SW480 (cell line): ENCODE data around the gene PPM1H.

Source experiments
- DNase-seq: peaks from one replicate; pipeline ENCODE4 v3.0.0-alpha.2; 2016; ENCODE audit warnings: low spot score

Gene PPM1H

GRCh38 chr12:62873116-62873825 is 61.7 kb downstream of the PPM1H start:
- DNase-seq, result no peak

- no peak for DNase-seq
These were observed 66.1 kb downstream of the PPM1H start for GRCh38 chr12:62868820-62869219.

- DNase-seq, result peak; percentile 64
These were observed 68.4 kb downstream of the PPM1H start for GRCh38 chr12:62866451-62867082.

GRCh38 chr12:62865937-62866336 is 69.0 kb downstream of the PPM1H start:
- DNase-seq, result peak; percentile 58

GRCh38 chr12:62865065-62865464 is 69.9 kb downstream of the PPM1H start:
- DNase-seq, result no peak

- DNase-seq, result peak; percentile 9
These were observed 72.6 kb downstream of the PPM1H start for GRCh38 chr12:62862259-62862881.

- DNase-seq, result no peak
These were observed 73.4 kb downstream of the PPM1H start for GRCh38 chr12:62861586-62861985.

GRCh38 chr12:62860501-62861411 is 74.2 kb downstream of the PPM1H start:
- DNase-seq, result no peak

- no peak for DNase-seq
These were observed 74.9 kb downstream of the PPM1H start for GRCh38 chr12:62860020-62860419.

- DNase-seq, result no peak
These were observed 75.6 kb downstream of the PPM1H start for GRCh38 chr12:62859321-62859737.

GRCh38 chr12:62856454-62856853 is 78.5 kb downstream of the PPM1H start:
- no peak for DNase-seq

GRCh38 chr12:62854024-62854423 is 80.9 kb downstream of the PPM1H start:
- DNase-seq, result no peak

GRCh38 chr12:62849398-62849797 is 85.6 kb downstream of the PPM1H start:
- DNase-seq, result no peak

- DNase-seq, result peak; percentile 17
These were observed 86.5 kb downstream of the PPM1H start for GRCh38 chr12:62848418-62848817.

GRCh38 chr12:62847709-62848108 is 87.2 kb downstream of the PPM1H start:
- no peak for DNase-seq

GRCh38 chr12:62846491-62846890 is 88.5 kb downstream of the PPM1H start:
- no peak for DNase-seq

- DNase-seq, result no peak
These were observed 90.0 kb downstream of the PPM1H start for GRCh38 chr12:62844915-62845314.

- no peak for DNase-seq
These were observed 91.2 kb downstream of the PPM1H start for GRCh38 chr12:62843716-62844115.

- DNase-seq, result no peak
These were observed 93.1 kb downstream of the PPM1H start for GRCh38 chr12:62841846-62842245.

- DNase-seq, result no peak
These were observed 94.1 kb downstream of the PPM1H start for GRCh38 chr12:62840806-62841205.

- DNase-seq, result no peak
These were observed 94.9 kb downstream of the PPM1H start for GRCh38 chr12:62839869-62840660.
